Thyroid gland (tissue), 4 donors: Measurements from ENCODE around the gene DHRS3.

Source experiments
- POLR2A ChIP-seq, 2 donors: fragments of 450-650 bp; IDR thresholded peaks; one replicate each; pipeline ENCODE4 v1.6.1; 2017; ENCODE audit warnings: antibody characterized with exemption in 2 of 2, mild to moderate bottlenecking in 2 of 2, moderate library complexity in 1 of 2
- TF ChIP-seq, protein P1 (sequence below), 6 experiments: fragments of 200-600 bp in 3 of 6; fragments of 450-650 bp in 3 of 6; sonication (generic) in 3 of 6; IDR thresholded peaks; one replicate each; pipeline ENCODE4 v1.5.1; 2016 to 2019; ENCODE audit warnings: antibody characterized with exemption in 6 of 6, mild to moderate bottlenecking in 2 of 6, inconsistent platforms in 1 of 6, moderate library complexity in 1 of 6

DNA sequence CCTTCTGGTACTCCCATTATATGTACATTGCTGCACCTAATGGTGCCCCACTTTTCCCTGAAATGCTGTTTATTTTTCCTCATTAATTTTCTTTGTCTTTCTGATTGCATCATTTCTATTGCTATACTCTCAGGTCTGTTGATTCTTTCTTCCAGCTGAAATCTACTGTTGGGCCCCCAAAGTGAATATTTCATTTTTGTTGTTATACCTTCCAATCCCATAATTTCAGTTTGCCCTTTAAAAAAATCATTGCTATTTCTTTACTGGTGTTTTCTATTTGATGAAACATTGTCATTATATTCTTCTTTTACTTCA, 22.9 kb upstream of the DHRS3 start:
- TF ChIP-seq, protein P1, sequence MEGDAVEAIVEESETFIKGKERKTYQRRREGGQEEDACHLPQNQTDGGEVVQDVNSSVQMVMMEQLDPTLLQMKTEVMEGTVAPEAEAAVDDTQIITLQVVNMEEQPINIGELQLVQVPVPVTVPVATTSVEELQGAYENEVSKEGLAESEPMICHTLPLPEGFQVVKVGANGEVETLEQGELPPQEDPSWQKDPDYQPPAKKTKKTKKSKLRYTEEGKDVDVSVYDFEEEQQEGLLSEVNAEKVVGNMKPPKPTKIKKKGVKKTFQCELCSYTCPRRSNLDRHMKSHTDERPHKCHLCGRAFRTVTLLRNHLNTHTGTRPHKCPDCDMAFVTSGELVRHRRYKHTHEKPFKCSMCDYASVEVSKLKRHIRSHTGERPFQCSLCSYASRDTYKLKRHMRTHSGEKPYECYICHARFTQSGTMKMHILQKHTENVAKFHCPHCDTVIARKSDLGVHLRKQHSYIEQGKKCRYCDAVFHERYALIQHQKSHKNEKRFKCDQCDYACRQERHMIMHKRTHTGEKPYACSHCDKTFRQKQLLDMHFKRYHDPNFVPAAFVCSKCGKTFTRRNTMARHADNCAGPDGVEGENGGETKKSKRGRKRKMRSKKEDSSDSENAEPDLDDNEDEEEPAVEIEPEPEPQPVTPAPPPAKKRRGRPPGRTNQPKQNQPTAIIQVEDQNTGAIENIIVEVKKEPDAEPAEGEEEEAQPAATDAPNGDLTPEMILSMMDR (IDR thresholded peaks at IDR 0.05) = no peak
- no peak for TF ChIP-seq POLR2A (IDR thresholded peaks at IDR 0.05)
